DMS153 (cell line): ENCODE measurements around the gene SLC8A2.
"Not testable (repeated sequence)": the region's sequence is repeated elsewhere in the genome, so short reads cannot be mapped to it uniquely, and the experiment has no call there.

Source experiments
- DNase-seq: peaks from one replicate; lab custom pipeline; 2025; lab: John Stamatoyannopoulos, UW

The SLC8A2 gene

GRCh38 chr19:47487551-47488515, 16.1 kb upstream of the SLC8A2 start:
- no peak for DNase-seq

GRCh38 chr19:47486900-47487299, 15.2 kb upstream of the SLC8A2 start:
- no peak for DNase-seq

GRCh38 chr19:47486220-47486619, 14.5 kb upstream of the SLC8A2 start:
- not testable (repeated sequence) for DNase-seq

- DNase-seq: no peak
Observed at GRCh38 chr19:47485210-47485609, 13.5 kb upstream of the SLC8A2 start.

- DNase-seq: peak; percentile 79
Observed at GRCh38 chr19:47483800-47484690, 12.4 kb upstream of the SLC8A2 start, which contains the start of gene KPTN. TSS of gene KPTN (minus strand) at chr19:47484219. CDS start at chr19:47484160, 59 bp downstream.

GRCh38 chr19:47483200-47483599, 11.5 kb upstream of the SLC8A2 start:
- no peak for DNase-seq

GRCh38 chr19:47481460-47482052, 9.9 kb upstream of the SLC8A2 start:
- DNase-seq: no peak

- no peak for DNase-seq
Observed at GRCh38 chr19:47480658-47481057, 9.0 kb upstream of the SLC8A2 start.

GRCh38 chr19:47479701-47480503, 8.2 kb upstream of the SLC8A2 start:
- DNase-seq: no peak

- no peak for DNase-seq
Observed at GRCh38 chr19:47476438-47476972, 4.8 kb upstream of the SLC8A2 start.

GRCh38 chr19:47475465-47475864, 3.8 kb upstream of the SLC8A2 start:
- DNase-seq: no peak

GRCh38 chr19:47473336-47473735, 1.6 kb upstream of the SLC8A2 start:
- no peak for DNase-seq

GRCh38 chr19:47471381-47471732, 336 bp downstream of the SLC8A2 start:
- no peak for DNase-seq

GRCh38 chr19:47470447-47471195, 1.1 kb downstream of the SLC8A2 start:
- no peak for DNase-seq

GRCh38 chr19:47469719-47470118, 2.0 kb downstream of the SLC8A2 start:
- no peak for DNase-seq

- DNase-seq: no peak
Observed at GRCh38 chr19:47469363-47469700, 2.4 kb downstream of the SLC8A2 start.

- no peak for DNase-seq
Observed at GRCh38 chr19:47467914-47468313, 3.8 kb downstream of the SLC8A2 start.

- DNase-seq: no peak
Observed at GRCh38 chr19:47465957-47466356, 5.7 kb downstream of the SLC8A2 start.

GRCh38 chr19:47464675-47465419, 6.8 kb downstream of the SLC8A2 start:
- DNase-seq: no peak

GRCh38 chr19:47461876-47462275, 9.8 kb downstream of the SLC8A2 start:
- DNase-seq: no peak
